Psoas muscle (tissue), 8 donors: ENCODE measurements around the gene AFAP1. TPM values are rescaled to one million over a fixed set of nuclear protein-coding genes. Genes with fewer than 3 reads are reported as not detected.

Source experiments
- ATAC-seq, 4 donors: fragments of 200-7000 bp; cut with Tn5 transposase; one replicate each; pipeline ENCODE4 v1.9.1; 2020; ENCODE audit warnings: moderate library complexity in 3 of 4, mild to moderate bottlenecking in 2 of 4
- DNase-seq, 2 donors: peaks; one replicate each; pipeline ENCODE4 v3.0.0-alpha.2; 2020
- H3K27ac ChIP-seq: fragments of 200-600 bp; one replicate; pipeline ENCODE4 v1.8.0; 2022
- H3K27me3 ChIP-seq, 3 donors: fragments of 200-600 bp in 1 of 3; one replicate each; pipeline versions ENCODE4 v1.6.1 to v1.8.0; 2013 to 2022; ENCODE audit warnings: low read length in 2 of 3, mild to moderate bottlenecking in 2 of 3, moderate library complexity in 1 of 3; ENCODE audit not compliant: insufficient read depth in 3 of 3
- H3K36me3 ChIP-seq, 2 donors: fragments of 200-600 bp in 1 of 2; one replicate each; pipeline versions ENCODE4 v1.6.1 to v1.8.0; 2013 to 2022; ENCODE audit warnings: low read depth in 1 of 2, mild to moderate bottlenecking in 1 of 2, moderate library complexity in 1 of 2; ENCODE audit not compliant: insufficient read depth in 1 of 2
- H3K4me1 ChIP-seq: fragments of 200-600 bp; one replicate; pipeline ENCODE4 v1.8.0; 2022
- H3K4me3 ChIP-seq: fragments of 200-600 bp; one replicate; pipeline ENCODE4 v1.8.0; 2022; ENCODE audit warnings: mild to moderate bottlenecking
- H3K9me3 ChIP-seq: fragments of 200-600 bp; one replicate; pipeline ENCODE4 v1.8.0; 2022
- WGBS, 3 donors: extraction: QIAGEN DNeasy Blood & Tissue Kit; methylation state at CpG; one replicate each; pipeline versions ENCODE4 v1.1.6 to v1.1.7; 2013; 5-methylcytosine and 5-hydroxymethylcytosine counted together
- intact Hi-C, 2 donors: fragments of 100-400 bp; cut with DNase I; formaldehyde crosslinking; loops; one replicate each; pipeline versions ENCODE4 v1.11.0 to v1.14.2; 2022
- polyA plus RNA-seq, 3 donors: library from polyadenylated mRNA; stranded (reverse); fragments of 200-250 nt; gene quantifications; one replicate each; pipeline ENCODE4 v1.2.3, GENCODE V29; 2013
- total RNA-seq, 4 donors: library from RNA; stranded (reverse); fragmentation: NEBNext Ultra II Directional in 2 of 4; extraction: Animal tissue kit (Norgen Biotek cat#: 25700) in 2 of 4; gene quantifications; one replicate each; pipeline versions ENCODE4 v1.2.1 to v1.2.4, GENCODE V29; 2021 to 2023
- TF ChIP-seq, protein P1 (sequence below): fragments of 200-600 bp; IDR thresholded peaks from one replicate; pipeline ENCODE4 v1.8.0; 2022; ENCODE audit warnings: antibody characterized with exemption
- donor health status: healthy with polysubstance abuse.
- donor health status: DM: no; HTN: no; CAD: no; lungs with moderate emphysema.
- donor health status: Bipolar disorder and iron deficiency.
- donor health status: healthy.
- donor health status: DM: yes; HTN: yes; CAD: no.
- donor health status: DM: no; HTN: no; CAD: no.
- donor health status: DM: no; HTN: no; CAD: no.
- donor health status: DM: yes; HTN: yes; CAD: no.

Gene AFAP1
- total and polyA plus RNA-seq, 7 donors = 1.3 to 11.4 (median 2.6) TPM

DNA sequence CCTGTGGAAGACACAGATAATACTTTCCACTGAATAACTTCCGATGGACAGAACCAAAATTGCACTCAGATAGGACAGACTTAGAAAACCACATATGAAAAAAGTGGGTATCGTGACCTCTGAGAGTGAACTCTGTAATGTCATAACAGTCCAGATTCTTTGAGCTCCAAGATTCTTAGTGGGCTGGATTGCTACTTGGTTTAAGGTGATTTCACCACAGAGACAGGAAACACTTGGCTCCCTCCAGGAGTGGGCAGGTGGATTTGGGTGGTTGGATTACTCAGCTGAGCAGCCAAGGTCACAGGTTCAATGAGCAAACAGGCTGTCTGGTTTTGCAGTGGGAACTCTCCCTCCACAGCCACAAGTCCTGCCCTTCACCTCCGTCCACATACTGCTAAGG lies 126.0 kb downstream of the AFAP1 start:
- Histone ChIP-seq H3K4me3 (no peak overlapping the region), H3K27ac (no peak overlapping the region), H3K36me3 (peaks cover 0 to 24% of the 10 kb centered on the region in 2 donors), H3K4me1 (peaks cover 15% of the 10 kb centered on the region), H3K9me3 (no peaks in the 10 kb centered on the region), H3K27me3 (no peaks in the 10 kb centered on the region)
- TF ChIP-seq, protein P1, sequence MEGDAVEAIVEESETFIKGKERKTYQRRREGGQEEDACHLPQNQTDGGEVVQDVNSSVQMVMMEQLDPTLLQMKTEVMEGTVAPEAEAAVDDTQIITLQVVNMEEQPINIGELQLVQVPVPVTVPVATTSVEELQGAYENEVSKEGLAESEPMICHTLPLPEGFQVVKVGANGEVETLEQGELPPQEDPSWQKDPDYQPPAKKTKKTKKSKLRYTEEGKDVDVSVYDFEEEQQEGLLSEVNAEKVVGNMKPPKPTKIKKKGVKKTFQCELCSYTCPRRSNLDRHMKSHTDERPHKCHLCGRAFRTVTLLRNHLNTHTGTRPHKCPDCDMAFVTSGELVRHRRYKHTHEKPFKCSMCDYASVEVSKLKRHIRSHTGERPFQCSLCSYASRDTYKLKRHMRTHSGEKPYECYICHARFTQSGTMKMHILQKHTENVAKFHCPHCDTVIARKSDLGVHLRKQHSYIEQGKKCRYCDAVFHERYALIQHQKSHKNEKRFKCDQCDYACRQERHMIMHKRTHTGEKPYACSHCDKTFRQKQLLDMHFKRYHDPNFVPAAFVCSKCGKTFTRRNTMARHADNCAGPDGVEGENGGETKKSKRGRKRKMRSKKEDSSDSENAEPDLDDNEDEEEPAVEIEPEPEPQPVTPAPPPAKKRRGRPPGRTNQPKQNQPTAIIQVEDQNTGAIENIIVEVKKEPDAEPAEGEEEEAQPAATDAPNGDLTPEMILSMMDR = no peak
- peak; percentile 75 to 87 (median 76) for ATAC-seq
- DNase-seq = no peak
- 70 to 73% (median 72%) methylated on average over 3 of the region's 3 CpGs for WGBS, 3 donors
- intact Hi-C loops = no loop called here

DNA sequence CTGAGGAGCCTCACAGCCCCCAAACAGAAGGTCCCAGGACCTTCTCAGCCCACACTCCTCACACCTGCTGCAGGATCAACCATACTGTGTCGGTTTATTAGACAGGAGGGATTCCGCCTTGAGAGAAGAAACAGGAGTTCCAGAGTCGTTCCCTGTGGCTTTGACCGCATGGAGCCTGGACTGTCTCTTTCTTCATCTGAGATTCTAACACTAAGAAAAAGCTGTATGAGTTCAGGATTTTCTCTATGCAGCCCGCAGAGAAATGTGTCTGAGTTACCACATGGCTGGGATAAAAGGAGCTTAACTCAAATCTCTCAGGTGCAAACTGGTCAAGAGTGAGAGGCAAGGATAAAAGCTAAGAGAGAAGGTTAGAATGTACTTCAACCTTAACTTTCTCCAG lies 126.7 kb downstream of the AFAP1 start:
- Histone ChIP-seq H3K36me3 (peaks cover 0 to 24% of the 10 kb centered on the region in 2 donors), H3K9me3 (no peaks in the 10 kb centered on the region), H3K27ac (no peak overlapping the region), H3K27me3 (no peaks in the 10 kb centered on the region), H3K4me3 (no peak overlapping the region), H3K4me1 (peaks cover 15% of the 10 kb centered on the region)
- WGBS, 3 donors = 76 to 82% (median 82%) methylated on average over 5 of the region's 5 CpGs
- intact Hi-C loops = no loop called here
- ATAC-seq (no peak), DNase-seq (no peak)
- TF ChIP-seq, protein P1 = no peak

DNA sequence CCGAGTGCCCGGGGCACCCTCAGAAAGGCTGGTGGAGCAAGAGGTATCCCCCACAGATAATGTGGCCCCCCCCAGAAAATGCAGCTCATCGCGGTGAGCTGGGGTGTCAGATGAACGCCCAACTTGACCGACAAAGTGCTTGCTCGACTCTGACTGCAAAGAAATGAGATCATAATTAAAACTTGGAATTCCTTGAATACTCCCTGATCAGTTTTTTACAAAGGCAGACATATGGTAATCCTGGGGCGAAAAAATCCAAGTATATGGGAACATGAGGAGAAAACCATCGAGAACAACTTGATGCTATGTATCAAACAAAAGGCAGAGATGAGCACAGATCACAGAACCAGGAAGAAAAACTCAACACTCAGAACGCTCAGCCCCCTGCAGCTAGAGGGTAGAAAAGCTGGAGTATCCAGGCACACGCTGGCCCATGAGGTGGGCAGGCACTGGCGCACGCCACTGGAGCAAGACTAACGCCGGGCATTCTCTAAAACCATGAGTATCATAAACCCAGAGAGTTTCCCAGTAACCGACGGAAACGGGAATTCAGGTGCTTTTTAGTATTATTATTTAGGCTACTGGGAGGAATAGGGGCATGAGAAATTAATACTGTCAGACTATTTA lies 127.3 kb downstream of the AFAP1 start:
- ATAC-seq (no peak), DNase-seq (no peak)
- Histone ChIP-seq H3K4me1 (peaks cover 16% of the 10 kb centered on the region), H3K27me3 (no peaks in the 10 kb centered on the region), H3K27ac (no peak overlapping the region), H3K36me3 (peaks cover 0 to 24% of the 10 kb centered on the region in 2 donors), H3K4me3 (no peak overlapping the region), H3K9me3 (no peaks in the 10 kb centered on the region)
- TF ChIP-seq, protein P1 = no peak
- WGBS, 3 donors = 69 to 77% (median 69%) methylated on average over 18 of the region's 18 CpGs
- intact Hi-C loops = no loop called here

DNA sequence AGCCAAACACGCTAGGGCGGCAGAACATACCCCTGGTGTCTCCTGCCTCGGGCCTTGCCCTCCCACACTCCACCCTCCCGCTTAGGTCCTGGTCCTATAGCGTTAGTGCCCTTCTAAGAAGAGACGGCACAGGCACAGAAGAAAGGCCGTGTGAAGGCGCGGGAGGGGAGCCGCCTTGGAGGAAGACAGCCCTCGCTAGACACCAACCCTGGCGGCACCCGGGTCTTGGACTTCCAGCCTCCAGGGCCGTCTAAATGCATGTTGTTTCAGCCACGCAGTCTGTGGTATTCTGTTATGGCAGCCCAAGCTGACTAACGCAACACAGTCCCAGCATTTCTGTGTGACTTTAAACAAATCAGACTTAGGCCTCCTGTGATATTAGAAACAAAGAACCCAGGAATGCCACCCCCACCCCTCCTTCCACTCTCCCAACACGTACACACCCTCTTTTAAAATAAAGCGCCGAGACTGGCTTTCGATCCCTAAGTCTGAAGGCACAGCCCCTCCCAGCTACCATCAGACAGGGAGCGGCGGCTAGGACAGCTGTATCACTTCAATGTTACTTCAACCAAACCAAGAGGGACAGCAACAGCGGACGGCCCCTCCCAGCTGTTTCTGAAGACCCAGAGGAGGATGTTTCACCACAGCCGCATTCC lies 128.0 kb downstream of the AFAP1 start:
- no peak overlapping the region for H3K4me3 ChIP-seq
- WGBS, 3 donors = 71 to 75% (median 75%) methylated on average over 25 of the region's 25 CpGs
- TF ChIP-seq, protein P1 = no peak
- H3K4me1 ChIP-seq = peaks cover 23% of the 10 kb centered on the region
- ATAC-seq (peak in 1 of 4 donors; percentile 36), DNase-seq (peak; percentile 48 to 75)
- H3K9me3 ChIP-seq = no peaks in the 10 kb centered on the region
- H3K36me3 ChIP-seq = peaks cover 0 to 24% of the 10 kb centered on the region in 2 donors
- H3K27ac ChIP-seq = no peak overlapping the region
- intact Hi-C loops = no loop called here
- no peaks in the 10 kb centered on the region for H3K27me3 ChIP-seq
